Measurements from ENCODE around the gene ETNK2.
"Not testable (repeated sequence)": the region's sequence is repeated elsewhere in the genome, so short reads cannot be mapped to it uniquely, and the experiment has no call there.

The ETNK2 gene

DNA sequence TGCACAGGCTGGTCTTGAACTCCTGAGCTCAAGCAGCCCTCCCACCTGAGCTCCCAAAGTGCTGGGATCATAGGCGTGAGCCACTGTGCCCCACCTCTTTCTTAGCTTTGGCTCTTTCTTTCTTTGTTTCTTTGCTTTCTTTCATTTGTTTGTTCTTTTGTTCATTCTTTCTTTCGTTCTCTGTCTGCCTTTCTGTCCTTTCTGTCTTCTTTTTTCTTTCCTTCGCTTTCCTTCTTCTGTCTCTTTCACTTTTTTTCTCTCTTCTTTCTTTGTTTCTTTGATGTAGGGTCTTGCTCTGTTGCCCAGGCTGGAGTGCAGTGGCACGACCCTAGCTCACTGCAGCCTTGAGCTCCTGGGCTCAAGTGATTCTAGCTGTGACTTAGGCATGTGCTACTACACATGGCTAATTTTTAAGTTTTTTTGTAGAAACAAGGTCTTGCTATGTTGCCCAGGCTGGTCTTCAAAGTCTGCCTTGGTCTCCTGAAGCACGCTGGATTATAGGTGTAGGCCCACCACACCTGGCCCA, 60.0 kb downstream of the ETNK2 start:
- no peak for DNase-seq (ENCODE audit: low read depth)

DNA sequence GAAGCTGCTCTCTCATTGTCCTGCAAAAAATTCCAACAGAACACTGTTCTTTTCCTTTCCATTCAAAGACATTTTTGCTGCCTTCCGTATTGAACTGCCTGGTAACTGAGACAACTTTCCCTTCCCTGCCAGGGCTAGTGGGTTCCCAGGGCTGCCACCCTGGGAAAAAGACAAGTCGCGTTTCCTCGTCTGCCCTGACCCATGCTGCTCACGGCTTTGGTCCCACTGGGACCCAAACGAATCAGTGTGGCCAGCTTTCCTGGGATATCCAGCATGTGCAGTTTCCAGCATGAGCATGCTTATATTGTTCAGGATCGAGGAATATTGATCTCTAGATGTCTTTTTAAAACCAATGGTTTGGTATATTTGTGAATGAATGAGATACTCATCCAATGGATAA, 60.8 kb downstream of the ETNK2 start:
- no peak for DNase-seq (ENCODE audit: low read depth)
- no peak for TF ChIP-seq CTCF (conservative IDR thresholded peaks at IDR 0.05; ENCODE audit: low read depth, low read length)
- H3K4me3 ChIP-seq (ENCODE audit: low read depth, low read length) = no peak overlapping the region

More for the DNA sequence above, 60.0 kb downstream of the ETNK2 start:
- TF ChIP-seq CTCF (conservative IDR thresholded peaks at IDR 0.05; ENCODE audit: low read depth, low read length) = no peak
- H3K4me3 ChIP-seq (ENCODE audit: low read depth, low read length) = no peak overlapping the region

- not testable (repeated sequence) for DNase-seq (ENCODE audit: low read depth)
These were observed 61.7 kb downstream of the ETNK2 start for GRCh38 chr1:204090132-204090531.

DNA sequence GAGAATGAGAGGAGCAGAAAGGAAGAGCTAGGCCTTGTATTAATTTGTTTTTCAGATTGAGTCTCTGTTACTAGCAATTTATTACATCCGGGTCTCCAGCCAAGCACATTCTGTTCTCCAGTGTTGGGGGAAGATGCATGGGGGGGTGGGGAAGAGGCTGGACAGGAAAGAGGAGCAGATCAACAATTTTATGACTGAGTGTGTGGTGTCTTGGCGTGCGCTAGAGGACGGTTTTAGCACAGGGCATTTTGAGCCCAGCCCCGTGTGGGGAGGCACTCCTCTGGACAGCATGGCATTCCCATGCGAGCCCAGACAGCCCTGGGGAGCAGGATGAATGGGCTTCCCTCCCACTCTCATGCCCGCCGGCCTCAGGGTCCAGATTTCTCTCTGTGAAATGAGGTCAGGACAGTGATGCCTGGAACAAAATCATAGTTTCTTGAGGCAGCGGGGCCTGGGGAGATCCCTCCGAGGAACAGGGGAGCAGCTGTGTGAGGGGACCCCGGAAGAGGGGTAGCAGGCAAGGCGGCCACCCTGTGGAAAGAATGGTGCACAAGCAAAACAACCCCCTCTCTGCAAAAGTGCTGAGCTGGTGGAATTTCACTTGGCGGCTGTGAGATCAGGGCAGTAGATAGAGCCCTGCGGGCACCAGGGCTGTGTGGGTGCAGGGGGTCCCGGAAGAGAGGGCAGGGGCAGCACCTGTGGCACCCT, 62.6 kb downstream of the ETNK2 start:
- DNase-seq (ENCODE audit: low read depth) = peak; percentile 68
- no peak for TF ChIP-seq CTCF (conservative IDR thresholded peaks at IDR 0.05; ENCODE audit: low read depth, low read length)
- H3K4me3 ChIP-seq (ENCODE audit: low read depth, low read length) = no peak overlapping the region

More at GRCh38 chr1:204090132-204090531, 61.7 kb downstream of the ETNK2 start:
- H3K4me3 ChIP-seq (ENCODE audit: low read depth, low read length) = not testable (repeated sequence)

- no peak for TF ChIP-seq CTCF (conservative IDR thresholded peaks at IDR 0.05; ENCODE audit: low read depth, low read length)
- DNase-seq (ENCODE audit: low read depth) = no peak
- H3K4me3 ChIP-seq (ENCODE audit: low read depth, low read length) = no peak overlapping the region
These were observed 63.2 kb downstream of the ETNK2 start for GRCh38 chr1:204088596-204088995.

- no peak for TF ChIP-seq CTCF (conservative IDR thresholded peaks at IDR 0.05; ENCODE audit: low read depth, low read length)
- no peak overlapping the region for H3K4me3 ChIP-seq (ENCODE audit: low read depth, low read length)
- no peak for DNase-seq (ENCODE audit: low read depth)
These were observed 63.8 kb downstream of the ETNK2 start for GRCh38 chr1:204087893-204088528.

GRCh38 chr1:204087181-204087892, 64.5 kb downstream of the ETNK2 start:
- no peak for TF ChIP-seq CTCF (conservative IDR thresholded peaks at IDR 0.05; ENCODE audit: low read depth, low read length)
- no peak overlapping the region for H3K4me3 ChIP-seq (ENCODE audit: low read depth, low read length)
- DNase-seq (ENCODE audit: low read depth) = no peak

Data from choroid plexus epithelial cell (primary cell).